COR-L47 (cell line): ENCODE measurements around the gene BOLA3.
"Not testable (repeated sequence)": the region's sequence is repeated elsewhere in the genome, so short reads cannot be mapped to it uniquely, and the experiment has no call there.

Experiments
- DNase-seq: peaks from one replicate; lab custom pipeline; 2025; lab: John Stamatoyannopoulos, UW

The BOLA3 gene

GRCh38 chr2:74148457-74149246, 940 bp upstream of the BOLA3 start:
- DNase-seq, result no peak

GRCh38 chr2:74146929-74147726, 584 bp downstream of the BOLA3 start:
- DNase-seq, result no peak

- DNase-seq, result peak; percentile 2
Observed at GRCh38 chr2:74142340-74142739, 5.4 kb downstream of the BOLA3 start.

GRCh38 chr2:74138600-74139323, 8.9 kb downstream of the BOLA3 start:
- no peak for DNase-seq

GRCh38 chr2:74137651-74138599, 9.8 kb downstream of the BOLA3 start:
- DNase-seq, result no peak

GRCh38 chr2:74131901-74132300, 15.8 kb downstream of the BOLA3 start:
- DNase-seq, result no peak

GRCh38 chr2:74130211-74130995, 17.3 kb downstream of the BOLA3 start:
- DNase-seq, result no peak

GRCh38 chr2:74128206-74128605, 19.5 kb downstream of the BOLA3 start:
- no peak for DNase-seq

GRCh38 chr2:74123955-74124354, 23.8 kb downstream of the BOLA3 start:
- DNase-seq, result not testable (repeated sequence)

- DNase-seq, result not testable (repeated sequence)
Observed at GRCh38 chr2:74121846-74122245, 25.9 kb downstream of the BOLA3 start.

- DNase-seq, result peak; percentile 75
Observed at GRCh38 chr2:74119912-74120825, 27.5 kb downstream of the BOLA3 start.

- DNase-seq, result no peak
Observed at GRCh38 chr2:74119339-74119738, 28.4 kb downstream of the BOLA3 start.

GRCh38 chr2:74111380-74111779, 36.3 kb downstream of the BOLA3 start:
- DNase-seq, result no peak

- DNase-seq, result no peak
Observed at GRCh38 chr2:74110537-74110936, 37.2 kb downstream of the BOLA3 start.

- no peak for DNase-seq
Observed at GRCh38 chr2:74109551-74109950, 38.2 kb downstream of the BOLA3 start.

- no peak for DNase-seq
Observed at GRCh38 chr2:74107071-74107470, 40.6 kb downstream of the BOLA3 start.

GRCh38 chr2:74105413-74105812, 42.3 kb downstream of the BOLA3 start:
- DNase-seq, result no peak

GRCh38 chr2:74104839-74105238, 42.9 kb downstream of the BOLA3 start:
- no peak for DNase-seq

- DNase-seq, result no peak
Observed at GRCh38 chr2:74103763-74104162, 43.9 kb downstream of the BOLA3 start.

GRCh38 chr2:74102516-74102915, 45.2 kb downstream of the BOLA3 start:
- no peak for DNase-seq
